ENCODE data around the gene BST1.

GRCh38 chr4:15777697-15778288, 74.9 kb downstream of the BST1 start:
- TF ChIP-seq POLR2A (IDR thresholded peaks at IDR 0.05), result no peak
- TF ChIP-seq, protein P1, sequence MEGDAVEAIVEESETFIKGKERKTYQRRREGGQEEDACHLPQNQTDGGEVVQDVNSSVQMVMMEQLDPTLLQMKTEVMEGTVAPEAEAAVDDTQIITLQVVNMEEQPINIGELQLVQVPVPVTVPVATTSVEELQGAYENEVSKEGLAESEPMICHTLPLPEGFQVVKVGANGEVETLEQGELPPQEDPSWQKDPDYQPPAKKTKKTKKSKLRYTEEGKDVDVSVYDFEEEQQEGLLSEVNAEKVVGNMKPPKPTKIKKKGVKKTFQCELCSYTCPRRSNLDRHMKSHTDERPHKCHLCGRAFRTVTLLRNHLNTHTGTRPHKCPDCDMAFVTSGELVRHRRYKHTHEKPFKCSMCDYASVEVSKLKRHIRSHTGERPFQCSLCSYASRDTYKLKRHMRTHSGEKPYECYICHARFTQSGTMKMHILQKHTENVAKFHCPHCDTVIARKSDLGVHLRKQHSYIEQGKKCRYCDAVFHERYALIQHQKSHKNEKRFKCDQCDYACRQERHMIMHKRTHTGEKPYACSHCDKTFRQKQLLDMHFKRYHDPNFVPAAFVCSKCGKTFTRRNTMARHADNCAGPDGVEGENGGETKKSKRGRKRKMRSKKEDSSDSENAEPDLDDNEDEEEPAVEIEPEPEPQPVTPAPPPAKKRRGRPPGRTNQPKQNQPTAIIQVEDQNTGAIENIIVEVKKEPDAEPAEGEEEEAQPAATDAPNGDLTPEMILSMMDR (IDR thresholded peaks at IDR 0.05 in 4 of 5, conservative IDR thresholded peaks at IDR 0.05 in 1 of 5), result no peak
